Adrenal gland (tissue), 5 donors: ENCODE data around the gene ARHGEF18.

Experiments
- CTCF ChIP-seq, 6 experiments: fragments of 450-650 bp in 4 of 6; fragments of 200-600 bp in 2 of 6; sonication (generic) in 1 of 6; IDR thresholded peaks; 1 replicate in 5 of 6; 2 replicates in 1 of 6; pipeline versions ENCODE4 v1.5.1 to v1.8.0; 2016 to 2021; ENCODE audit warnings: antibody characterized with exemption in 6 of 6, mild to moderate bottlenecking in 2 of 6, moderate library complexity in 1 of 6
- POLR2A ChIP-seq, 2 donors: fragments of 450-650 bp; IDR thresholded peaks; one replicate each; pipeline ENCODE4 v1.6.1; 2017; ENCODE audit warnings: antibody characterized with exemption in 2 of 2, mild to moderate bottlenecking in 2 of 2, moderate library complexity in 1 of 2
- donor health status: DM: no; HTN: no; CAD: no.

- TF ChIP-seq CTCF (IDR thresholded peaks at IDR 0.05) (no peak), POLR2A (IDR thresholded peaks at IDR 0.05) (no peak)
Observed at GRCh38 chr19:7331446-7331845, 17.3 kb upstream of the ARHGEF18 start.
